Colonic mucosa (tissue), 4 donors: ENCODE measurements around the gene RPS14. TPM values are rescaled to one million over a fixed set of nuclear protein-coding genes. Genes with fewer than 3 reads are reported as not detected.

Experiments used
- DNase-seq: peaks from one replicate; pipeline ENCODE4 v3.0.0-alpha.2; 2020
- H3K27ac ChIP-seq: fragments of 200-600 bp; one replicate; pipeline ENCODE4 v1.8.0; 2021
- H3K27me3 ChIP-seq: fragments of 200-600 bp; one replicate; pipeline ENCODE4 v1.8.0; 2021
- H3K36me3 ChIP-seq: fragments of 200-600 bp; one replicate; pipeline ENCODE4 v1.8.0; 2021
- H3K4me1 ChIP-seq: fragments of 200-600 bp; one replicate; pipeline ENCODE4 v1.8.0; 2021; ENCODE audit warnings: mild to moderate bottlenecking
- H3K4me3 ChIP-seq: fragments of 200-600 bp; one replicate; pipeline ENCODE4 v1.8.0; 2021
- H3K9ac ChIP-seq, 2 donors: one replicate each; pipeline ENCODE4 v1.7.0; 2013; ENCODE audit warnings: control low read depth in 2 of 2, low read depth in 2 of 2, low read length in 2 of 2
- H3K9me3 ChIP-seq: fragments of 200-600 bp; one replicate; pipeline ENCODE4 v1.8.0; 2021
- intact Hi-C: fragments of 100-400 bp; cut with DNase I; formaldehyde crosslinking; loops from one replicate; pipeline ENCODE4 v1.14.1; 2022
- total RNA-seq, 2 donors: library from RNA; stranded (reverse); fragmentation: NEBNext Ultra II Directional in 1 of 2; extraction: Animal tissue kit (Norgen Biotek cat#: 25700) in 1 of 2; gene quantifications; one replicate each; pipeline ENCODE4 v1.2.1, GENCODE V29; 2021
- TF ChIP-seq, protein P1 (sequence below): fragments of 200-600 bp; IDR thresholded peaks from one replicate; pipeline ENCODE4 v1.8.0; 2022; ENCODE audit warnings: antibody characterized with exemption, mild to moderate bottlenecking
- donor health status: healthy.
- donor health status: DM: no; HTN: no; CAD: no.
- donor health status: DM: no; HTN: no; CAD: no.

Gene RPS14
- total RNA-seq, 2 donors from 2014 or later: 1,643 to 1,700 TPM

DNA sequence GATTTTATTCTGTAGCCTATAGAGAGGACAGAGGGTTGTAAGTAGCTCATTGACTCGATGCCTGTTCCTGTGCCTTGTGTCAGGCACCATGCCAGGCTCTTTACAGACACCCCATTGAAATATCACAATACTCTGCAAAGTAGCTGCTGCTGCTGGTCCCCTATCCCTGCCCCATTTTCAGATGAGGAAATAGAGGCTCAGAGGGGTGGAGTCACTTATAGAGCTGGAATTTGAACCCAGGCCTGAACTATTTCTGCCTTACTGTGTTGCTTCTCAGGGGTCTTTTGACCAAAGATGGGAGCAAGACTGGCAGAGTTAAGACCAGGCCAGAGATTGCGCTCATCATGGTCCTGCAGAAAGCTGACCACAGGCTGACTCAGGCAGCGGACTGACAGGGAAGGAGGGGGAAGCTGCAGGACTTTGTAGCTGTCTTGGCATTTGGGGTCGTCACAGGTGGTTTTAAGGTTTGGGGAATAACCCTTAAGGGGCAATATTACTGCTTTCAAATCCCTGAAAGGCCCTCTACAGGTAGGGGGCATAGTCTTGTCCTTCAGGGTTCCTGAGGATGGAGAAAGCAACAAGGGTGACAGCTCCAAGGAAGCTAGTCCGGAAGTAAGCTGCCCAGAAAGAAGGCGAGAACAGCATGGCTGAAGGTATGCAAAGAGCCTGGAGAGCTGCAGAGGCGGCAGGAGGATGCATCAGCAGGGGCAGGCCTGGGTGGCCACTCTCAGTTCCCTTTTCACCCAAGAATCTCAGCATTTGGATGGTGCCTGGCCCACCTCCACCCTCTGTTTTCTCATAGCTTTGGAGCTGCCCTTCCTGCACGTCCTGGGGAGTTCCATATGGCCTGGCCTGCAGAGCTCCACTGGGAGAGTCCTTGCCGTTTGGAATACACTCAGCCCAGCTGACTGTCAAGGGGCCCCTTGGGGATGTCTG is 40.1 kb upstream of the RPS14 start:
- intact Hi-C loops: loop anchor here (5.0 kb wide), 1 partner anchor 33 kb away; no protein-coding TSS in a partner anchor
- Histone ChIP-seq H3K27ac (peak overlapping the region; percentile 89), H3K9me3 (no peaks in the 10 kb centered on the region), H3K4me1 (peaks cover 22% of the 10 kb centered on the region), H3K36me3 (no peaks in the 10 kb centered on the region), H3K4me3 (no peak overlapping the region), H3K27me3 (no peaks in the 10 kb centered on the region), H3K9ac (peak overlapping the region; percentile 40 to 87)
- TF ChIP-seq, protein P1, sequence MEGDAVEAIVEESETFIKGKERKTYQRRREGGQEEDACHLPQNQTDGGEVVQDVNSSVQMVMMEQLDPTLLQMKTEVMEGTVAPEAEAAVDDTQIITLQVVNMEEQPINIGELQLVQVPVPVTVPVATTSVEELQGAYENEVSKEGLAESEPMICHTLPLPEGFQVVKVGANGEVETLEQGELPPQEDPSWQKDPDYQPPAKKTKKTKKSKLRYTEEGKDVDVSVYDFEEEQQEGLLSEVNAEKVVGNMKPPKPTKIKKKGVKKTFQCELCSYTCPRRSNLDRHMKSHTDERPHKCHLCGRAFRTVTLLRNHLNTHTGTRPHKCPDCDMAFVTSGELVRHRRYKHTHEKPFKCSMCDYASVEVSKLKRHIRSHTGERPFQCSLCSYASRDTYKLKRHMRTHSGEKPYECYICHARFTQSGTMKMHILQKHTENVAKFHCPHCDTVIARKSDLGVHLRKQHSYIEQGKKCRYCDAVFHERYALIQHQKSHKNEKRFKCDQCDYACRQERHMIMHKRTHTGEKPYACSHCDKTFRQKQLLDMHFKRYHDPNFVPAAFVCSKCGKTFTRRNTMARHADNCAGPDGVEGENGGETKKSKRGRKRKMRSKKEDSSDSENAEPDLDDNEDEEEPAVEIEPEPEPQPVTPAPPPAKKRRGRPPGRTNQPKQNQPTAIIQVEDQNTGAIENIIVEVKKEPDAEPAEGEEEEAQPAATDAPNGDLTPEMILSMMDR: no peak
- no peak for DNase-seq

DNA sequence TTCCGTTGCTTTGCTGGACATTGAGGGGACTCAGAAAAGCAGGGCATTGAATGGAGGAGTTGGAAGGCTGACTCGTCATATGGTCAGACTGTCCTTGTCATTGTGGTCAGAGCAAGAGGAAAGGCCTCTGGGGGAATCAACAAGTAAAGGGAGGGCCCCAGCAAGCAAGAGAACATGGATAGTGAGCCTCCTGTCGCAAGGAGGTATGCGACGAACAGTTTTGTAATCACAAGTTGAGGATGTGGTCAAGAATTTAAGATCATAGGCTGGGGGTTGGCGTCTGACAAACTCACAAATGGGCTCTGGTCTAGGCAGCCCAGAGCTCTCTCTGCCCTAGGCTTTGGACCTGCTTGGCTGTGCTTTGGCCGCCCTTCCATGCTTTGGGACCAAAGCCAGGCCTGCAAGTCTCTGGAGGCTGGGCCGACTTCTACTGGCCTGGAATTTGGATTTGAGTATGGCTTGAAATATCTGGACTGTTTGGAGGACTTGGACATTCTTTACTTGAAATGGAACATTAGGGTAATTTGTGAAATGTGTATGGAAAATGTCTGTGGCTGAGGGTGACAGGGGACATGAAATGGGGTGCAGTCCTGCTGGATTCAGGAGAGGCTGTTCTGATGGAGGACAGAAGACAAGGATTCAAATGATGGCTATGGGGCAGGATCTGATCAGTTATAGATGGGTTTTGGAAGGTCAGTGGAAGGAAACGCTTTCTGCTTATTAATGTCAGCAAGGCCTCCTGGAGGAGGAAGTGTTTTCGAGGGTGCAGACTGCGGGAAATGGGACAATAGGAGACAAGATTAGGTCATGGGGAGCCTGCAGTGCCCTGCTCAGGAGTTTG is 39.2 kb upstream of the RPS14 start:
- H3K9me3 ChIP-seq: no peaks in the 10 kb centered on the region
- no peak overlapping the region for H3K4me3 ChIP-seq
- H3K36me3 ChIP-seq: no peaks in the 10 kb centered on the region
- H3K27me3 ChIP-seq: no peaks in the 10 kb centered on the region
- intact Hi-C loops: loop anchor here (5.0 kb wide), 1 partner anchor 34 kb away; no protein-coding TSS in a partner anchor
- H3K4me1 ChIP-seq: peaks cover 22% of the 10 kb centered on the region
- no peak for DNase-seq
- peak overlapping the region in 1 of 2 donors; percentile 87 for H3K9ac ChIP-seq
- TF ChIP-seq, protein P1: no peak
- peak overlapping the region; percentile 89 for H3K27ac ChIP-seq

GRCh38 chr5:150487199-150488061 is 37.9 kb upstream of the RPS14 start:
- H3K27me3 ChIP-seq: no peaks in the 10 kb centered on the region
- TF ChIP-seq, protein P1: no peak
- peak overlapping the region; percentile 93 for H3K4me3 ChIP-seq
- peak; percentile 59 for DNase-seq
- H3K9ac ChIP-seq: peak overlapping the region; percentile 87 to 100
- peaks cover 22% of the 10 kb centered on the region for H3K4me1 ChIP-seq
- H3K36me3 ChIP-seq: no peaks in the 10 kb centered on the region
- H3K9me3 ChIP-seq: no peaks in the 10 kb centered on the region
- peak overlapping the region; percentile 89 for H3K27ac ChIP-seq
- intact Hi-C loops: loop anchor here (5.0 kb wide), 1 partner anchor 35 kb away; no protein-coding TSS in a partner anchor

DNA sequence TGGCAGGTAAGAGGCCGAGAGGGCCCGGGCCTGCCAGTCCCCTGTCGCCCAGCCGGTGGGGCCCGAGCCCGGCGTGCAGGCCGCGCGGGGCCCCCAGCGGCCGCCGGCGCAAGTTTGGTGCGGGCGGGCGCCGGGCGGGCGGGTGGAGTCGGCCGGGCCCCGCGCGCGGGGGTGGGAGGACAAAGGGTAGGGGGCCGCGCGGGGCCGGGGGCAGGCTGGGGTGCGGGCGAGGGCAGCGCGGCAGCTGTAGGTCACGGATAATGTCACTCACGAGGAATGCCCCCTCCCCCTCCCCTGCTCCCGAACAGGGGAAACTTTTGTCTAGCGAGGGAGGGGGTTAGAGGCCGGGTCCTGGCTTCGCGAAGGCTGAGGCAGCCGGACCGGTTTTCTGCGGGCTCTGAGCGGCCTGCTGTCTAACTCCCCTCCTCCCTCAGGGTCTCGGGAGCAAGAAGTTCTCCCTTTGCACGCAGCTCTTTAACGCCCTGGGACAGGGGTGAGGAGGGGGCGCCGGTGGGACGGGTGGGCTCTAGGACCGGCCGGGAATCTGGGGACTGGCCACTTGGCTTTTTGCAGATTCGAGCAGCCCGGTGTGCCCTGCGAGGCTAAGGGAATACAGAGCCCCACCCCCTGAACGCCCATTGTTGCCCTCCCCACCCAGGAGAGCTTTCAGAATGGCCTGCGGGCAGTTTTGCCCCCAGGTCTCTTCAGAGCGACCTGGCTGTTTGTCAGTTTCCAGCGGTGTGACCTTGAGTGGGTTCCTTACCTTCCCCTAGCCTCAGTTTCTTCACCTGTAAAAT is 37.1 kb upstream of the RPS14 start:
- intact Hi-C loops: loop anchor here (5.0 kb wide), 1 partner anchor 36 kb away; no protein-coding TSS in a partner anchor
- no peaks in the 10 kb centered on the region for H3K9me3 ChIP-seq
- H3K4me3 ChIP-seq: peak overlapping the region; percentile 93
- no peaks in the 10 kb centered on the region for H3K27me3 ChIP-seq
- H3K36me3 ChIP-seq: no peaks in the 10 kb centered on the region
- H3K9ac ChIP-seq: peak overlapping the region; percentile 87 to 100
- peak; percentile 68 for DNase-seq
- H3K27ac ChIP-seq: peak overlapping the region; percentile 89
- peaks cover 22% of the 10 kb centered on the region for H3K4me1 ChIP-seq
- TF ChIP-seq, protein P1: no peak
